HG03460 (cell line): Measurements from ENCODE around the gene TGFBR1.

Experiments
- ATAC-seq: cut with Tn5 transposase; IDR thresholded peaks from one replicate; pipeline ENCODE4 v1.9.1; 2021; ENCODE audit not compliant: unreplicated experiment

TGFBR1 gene

GRCh38 chr9:99166149-99166548 lies 61.2 kb downstream of the TGFBR1 start:
- ATAC-seq, result no peak

DNA sequence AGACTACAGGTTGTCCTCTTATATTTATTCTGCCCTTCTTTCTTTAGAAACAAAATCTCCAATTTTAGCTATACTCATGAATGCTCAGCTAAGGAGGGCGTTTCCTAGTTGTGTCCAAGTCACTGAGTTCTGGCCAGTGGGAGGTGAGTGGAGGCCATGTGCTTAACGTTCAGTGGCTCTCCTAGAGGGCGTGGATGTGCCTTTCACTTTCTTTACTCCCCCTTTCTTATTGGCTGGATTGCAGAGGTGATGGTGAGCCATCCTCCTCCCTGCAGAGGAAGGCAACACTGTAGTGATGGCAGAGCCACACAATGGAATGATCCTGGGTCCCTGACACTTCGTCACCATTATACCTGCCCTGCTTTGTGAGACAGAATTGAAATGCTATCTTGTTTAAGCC lies 62.2 kb downstream of the TGFBR1 start:
- no peak for ATAC-seq

- no peak for ATAC-seq
Observed at GRCh38 chr9:99167694-99168093, 62.8 kb downstream of the TGFBR1 start.

DNA sequence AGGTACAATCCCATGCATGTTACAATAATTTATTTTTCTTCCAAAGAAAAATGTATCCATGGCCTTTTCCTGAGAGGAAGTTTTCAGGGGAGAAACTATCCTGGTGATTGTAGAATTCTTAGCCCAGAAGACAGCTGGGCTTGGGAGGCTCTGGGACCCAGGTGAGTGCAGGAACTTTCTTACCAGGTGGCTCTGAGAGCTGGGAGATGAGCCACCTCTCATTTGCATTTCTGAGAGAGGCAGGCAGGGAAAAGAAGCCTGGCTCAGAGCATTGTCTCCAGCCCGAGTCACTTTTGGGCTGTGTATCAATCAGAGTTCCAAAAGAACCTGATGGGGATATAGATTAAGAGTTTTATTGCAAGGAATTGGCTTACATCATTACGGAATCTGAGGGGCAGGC lies 64.2 kb downstream of the TGFBR1 start:
- no peak for ATAC-seq

DNA sequence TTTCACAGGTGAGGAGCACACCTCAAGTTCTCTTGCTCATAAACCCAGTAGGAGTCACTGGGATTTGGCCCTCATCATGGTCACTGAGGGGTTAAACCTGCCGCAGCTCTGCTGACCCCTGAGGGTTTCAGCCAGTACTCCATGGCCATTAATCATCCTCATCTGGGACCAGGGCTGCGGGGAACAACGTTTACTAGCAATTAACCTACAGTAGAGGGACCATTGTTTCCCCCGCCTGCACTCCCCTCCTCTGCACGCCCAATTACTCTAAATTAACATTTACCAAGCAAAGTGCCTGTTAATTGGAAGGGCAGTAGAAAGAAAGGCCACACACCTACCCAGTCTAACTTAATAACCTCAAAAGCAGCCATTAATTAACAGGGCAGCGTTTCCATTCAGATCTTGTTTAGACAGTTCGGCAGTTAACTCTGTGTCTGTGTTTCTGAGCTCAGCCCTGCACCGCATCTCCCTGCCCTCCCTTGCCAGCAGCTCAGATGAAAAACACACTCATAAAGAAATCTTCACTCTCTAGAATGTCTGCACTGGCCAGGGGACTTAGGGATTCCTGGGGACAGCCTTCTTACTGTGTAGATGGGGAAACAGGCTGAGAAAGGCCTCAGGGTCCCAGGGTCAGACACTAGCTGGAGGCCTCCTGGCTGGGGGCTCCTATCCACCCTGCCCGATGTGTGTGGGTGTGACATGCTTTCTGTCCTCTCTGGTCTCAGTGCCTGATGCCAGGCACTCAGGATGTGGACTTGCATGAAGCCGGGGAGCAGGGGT lies 65.3 kb downstream of the TGFBR1 start:
- no peak for ATAC-seq

- ATAC-seq, result no peak
Observed at GRCh38 chr9:99171225-99172123, 66.6 kb downstream of the TGFBR1 start.

DNA sequence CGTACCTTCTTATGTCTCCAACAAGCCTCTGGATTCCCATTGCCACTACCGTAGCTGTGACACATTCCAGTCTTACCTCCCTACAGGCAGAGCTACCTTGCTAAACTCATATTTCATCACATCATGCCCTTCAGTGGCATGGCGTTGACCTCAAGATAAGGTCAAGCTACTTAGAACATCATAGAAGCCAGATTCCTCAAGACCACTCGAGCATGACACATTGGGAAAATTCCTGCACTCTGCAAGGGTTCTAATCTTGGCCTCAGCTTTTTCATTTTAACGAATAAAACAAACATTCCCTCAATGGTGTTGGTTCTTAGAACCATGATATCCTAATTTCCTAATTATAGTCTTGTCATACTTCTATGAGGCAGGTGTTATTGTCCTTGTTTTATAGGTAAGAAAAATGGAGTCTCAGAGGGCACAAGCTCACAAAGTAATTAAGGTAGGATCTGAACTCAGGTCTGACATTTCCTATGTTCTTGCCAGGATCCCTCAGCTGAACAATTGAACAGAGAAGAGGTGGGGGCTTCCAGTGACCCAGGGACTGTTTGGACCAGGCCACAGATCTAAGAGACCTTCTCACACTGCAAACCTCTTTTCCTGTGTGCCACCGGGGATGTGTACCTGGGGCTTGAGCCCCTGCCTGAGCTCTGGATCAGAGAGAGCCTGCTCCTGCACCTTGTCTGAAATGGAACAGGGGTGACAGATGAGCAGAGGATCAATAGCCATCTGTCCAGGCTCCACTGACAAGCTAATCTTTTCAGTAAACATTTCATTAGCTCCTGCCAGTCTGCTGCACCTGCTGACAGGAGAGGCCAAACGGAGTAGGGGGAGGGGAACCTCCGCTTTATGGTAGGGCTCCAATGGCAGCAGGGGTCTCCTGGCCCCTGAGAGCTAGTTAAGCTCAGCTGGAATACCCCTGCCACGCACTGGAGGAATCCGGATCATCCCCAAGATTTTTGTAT lies 67.5 kb downstream of the TGFBR1 start:
- no peak for ATAC-seq

GRCh38 chr9:99173570-99174504 lies 68.9 kb downstream of the TGFBR1 start:
- no peak for ATAC-seq

DNA sequence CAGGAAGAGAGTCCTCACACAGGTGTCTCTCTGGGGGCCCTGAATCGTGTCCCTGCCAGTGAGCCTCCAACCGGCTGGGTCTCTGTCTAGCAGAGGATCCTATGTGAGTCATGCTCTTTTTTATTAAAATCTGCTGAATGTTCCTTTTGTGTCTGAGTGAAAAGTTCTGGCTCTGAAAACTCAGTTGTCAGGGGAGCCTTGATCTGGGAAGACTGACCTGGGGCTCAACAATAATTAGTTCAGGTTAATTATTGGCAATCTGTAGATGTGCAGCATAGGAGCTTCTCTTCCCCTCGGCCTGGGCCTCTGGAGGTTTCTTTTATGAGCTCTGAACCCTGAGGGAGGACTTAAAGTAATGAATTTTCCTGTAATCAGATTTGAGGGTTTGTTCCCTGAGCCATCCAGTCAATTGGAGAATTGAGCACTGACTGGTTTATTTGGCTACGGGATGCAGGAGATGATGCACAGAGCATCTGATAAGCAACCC lies 71.7 kb downstream of the TGFBR1 start:
- no peak for ATAC-seq

DNA sequence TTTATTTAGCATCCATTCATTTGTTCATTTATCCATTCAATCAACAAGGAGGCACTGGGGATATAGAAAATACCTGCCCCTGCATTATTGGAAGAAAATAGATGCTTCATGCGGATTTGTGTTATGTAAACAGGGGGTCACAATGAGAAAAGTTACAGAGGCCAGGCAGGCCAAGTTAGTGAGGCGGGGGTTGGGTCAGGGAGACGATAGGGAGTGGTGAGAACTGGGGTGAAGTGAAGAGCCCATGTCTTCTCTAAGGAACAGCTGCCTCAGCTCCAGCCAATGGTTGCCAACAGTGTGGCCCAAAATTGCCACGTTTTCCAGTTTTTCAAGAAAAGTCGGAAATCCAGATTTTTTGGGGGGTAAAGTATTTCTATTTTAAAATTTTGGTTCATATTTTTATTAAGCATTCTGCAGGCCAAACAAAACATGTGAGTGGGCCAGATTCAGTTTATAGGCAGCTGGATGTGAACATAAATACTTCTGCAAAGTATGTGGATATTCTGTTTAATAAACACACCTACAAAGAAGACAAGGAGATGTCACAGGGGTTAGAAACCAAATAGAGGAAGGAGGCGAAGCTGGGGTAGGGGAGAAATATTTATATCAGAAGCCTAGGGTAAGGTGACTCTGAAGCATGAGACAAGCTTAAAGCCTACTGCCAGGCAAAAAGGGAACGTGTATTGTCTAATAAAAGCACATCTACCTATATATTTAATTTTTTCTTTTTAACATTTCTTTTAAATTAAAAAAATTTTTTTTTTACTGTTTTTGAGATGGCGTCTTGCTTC lies 72.9 kb downstream of the TGFBR1 start:
- ATAC-seq, result no peak

DNA sequence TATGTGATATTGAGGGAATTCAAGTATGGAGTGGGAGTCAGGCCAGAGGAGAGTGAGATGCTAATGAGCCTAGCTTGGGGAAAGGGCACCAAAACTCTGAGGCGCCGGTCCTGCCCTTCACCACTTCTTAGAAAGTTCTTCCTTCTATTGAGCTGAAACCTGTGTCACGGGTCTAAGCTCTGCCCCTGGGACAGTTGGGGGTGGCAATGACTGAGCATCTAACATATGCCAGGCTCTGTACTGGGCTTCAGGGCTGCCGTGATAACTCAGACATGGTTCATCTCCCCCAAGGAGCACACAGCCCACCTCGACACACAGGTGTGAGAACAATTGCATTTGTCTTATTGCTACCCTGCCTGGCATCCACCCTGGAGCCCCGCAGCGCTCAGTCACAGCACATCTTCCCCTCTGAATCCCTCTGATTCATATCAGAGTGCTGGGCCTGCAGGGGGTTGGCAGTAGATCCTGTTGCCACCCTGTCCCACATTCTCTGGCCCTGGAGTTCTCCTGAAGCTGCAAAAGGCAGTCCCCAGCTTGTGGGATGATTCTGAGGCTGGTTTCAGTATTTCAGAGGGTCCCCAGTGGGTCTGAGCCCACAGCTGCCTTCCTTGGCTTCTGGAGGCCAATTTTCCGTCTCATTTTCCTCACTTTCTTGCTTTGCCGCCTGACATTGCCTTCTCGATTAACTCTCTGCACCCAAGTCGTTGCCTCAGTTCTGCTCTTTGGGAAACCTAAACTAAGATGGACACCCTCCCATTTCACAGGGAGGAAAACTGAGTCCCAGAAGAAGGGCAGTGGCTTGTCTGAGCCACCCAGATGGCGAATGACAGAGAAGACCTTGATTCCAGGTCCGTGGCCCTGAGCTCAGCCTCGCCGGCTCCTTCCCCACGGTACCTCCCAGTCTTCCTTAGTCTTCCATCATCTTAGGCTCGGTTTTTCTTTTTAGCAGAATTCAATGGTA lies 74.3 kb downstream of the TGFBR1 start:
- ATAC-seq, result no peak

- no peak for ATAC-seq
Observed at GRCh38 chr9:99180199-99180598, 75.3 kb downstream of the TGFBR1 start.

DNA sequence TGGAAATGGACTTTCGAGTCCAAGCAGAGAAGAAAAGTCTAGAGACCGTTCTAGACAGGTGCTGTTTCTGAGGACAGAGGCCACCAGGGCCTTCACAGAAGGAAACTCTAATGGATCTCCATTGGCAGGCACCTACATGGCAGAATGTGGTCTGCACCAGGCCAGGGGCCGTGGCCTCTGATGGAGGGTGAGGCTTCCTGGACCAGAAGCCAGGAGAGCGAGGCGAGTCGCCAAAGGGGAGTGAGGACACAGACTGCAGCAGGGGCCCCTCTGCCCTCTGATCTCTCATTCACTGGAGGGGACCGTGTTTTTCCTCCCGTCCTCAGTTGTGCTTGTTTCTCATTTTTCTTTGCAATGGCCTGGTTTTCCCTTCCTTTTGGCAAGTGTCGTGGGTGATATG lies 75.7 kb downstream of the TGFBR1 start:
- no peak for ATAC-seq

- no peak for ATAC-seq
Observed at GRCh38 chr9:99181206-99181605, 76.3 kb downstream of the TGFBR1 start.

DNA sequence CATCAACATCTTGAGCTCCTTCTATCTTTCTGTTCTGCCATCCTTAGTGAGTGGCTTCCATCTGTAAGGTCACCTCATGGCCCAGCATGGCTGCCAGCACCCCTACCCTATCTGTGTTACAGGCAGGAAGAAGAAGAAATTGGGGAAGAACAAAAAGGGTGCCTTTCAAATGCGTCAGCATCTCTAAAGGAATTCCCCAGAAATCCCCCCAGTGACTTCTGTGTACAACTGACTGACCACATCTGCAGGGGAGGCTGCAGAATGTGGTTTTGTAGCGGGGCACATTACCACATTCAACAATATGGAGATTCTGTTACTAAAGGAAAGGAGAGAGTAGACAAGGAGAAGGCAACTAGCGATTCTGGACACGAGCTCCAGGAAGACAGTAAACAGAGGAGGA lies 76.7 kb downstream of the TGFBR1 start:
- no peak for ATAC-seq

- no peak for ATAC-seq
Observed at GRCh38 chr9:99182356-99182755, 77.4 kb downstream of the TGFBR1 start.

- no peak for ATAC-seq
Observed at GRCh38 chr9:99183616-99184015, 78.7 kb downstream of the TGFBR1 start.

GRCh38 chr9:99184110-99184474 lies 79.2 kb downstream of the TGFBR1 start:
- ATAC-seq, result no peak
